GM21381 (cell line): Measurements from ENCODE around the gene CDKN2B-AS1.
A peak's percentile ranks its signal among the peaks of the same experiment; 100 is the strongest.
"Not testable (repeated sequence)": the region's sequence is repeated elsewhere in the genome, so short reads cannot be mapped to it uniquely, and the experiment has no call there.

Experiments used
- ATAC-seq: cut with Tn5 transposase; IDR thresholded peaks from one replicate; pipeline ENCODE4 v1.9.1; 2021; ENCODE audit warnings: mild to moderate bottlenecking, moderate library complexity; ENCODE audit not compliant: unreplicated experiment

CDKN2B-AS1 gene

GRCh38 chr9:22041344-22041743, 46.8 kb downstream of the CDKN2B-AS1 start:
- ATAC-seq: no peak

GRCh38 chr9:22041775-22042174, 47.2 kb downstream of the CDKN2B-AS1 start:
- ATAC-seq: no peak

- ATAC-seq: no peak
These were observed 49.3 kb downstream of the CDKN2B-AS1 start for GRCh38 chr9:22043928-22044327.

GRCh38 chr9:22044583-22044982, 50.0 kb downstream of the CDKN2B-AS1 start:
- no peak for ATAC-seq

GRCh38 chr9:22045423-22045822, 50.8 kb downstream of the CDKN2B-AS1 start:
- no peak for ATAC-seq

- no peak for ATAC-seq
These were observed 51.8 kb downstream of the CDKN2B-AS1 start for GRCh38 chr9:22046243-22046885.

GRCh38 chr9:22047596-22047995, 53.0 kb downstream of the CDKN2B-AS1 start:
- ATAC-seq: no peak

GRCh38 chr9:22049411-22049810, 54.8 kb downstream of the CDKN2B-AS1 start:
- no peak for ATAC-seq

GRCh38 chr9:22050924-22051323, 56.3 kb downstream of the CDKN2B-AS1 start:
- peak; percentile 74 for ATAC-seq

GRCh38 chr9:22052376-22052945, 57.9 kb downstream of the CDKN2B-AS1 start:
- ATAC-seq: no peak

- no peak for ATAC-seq
These were observed 58.6 kb downstream of the CDKN2B-AS1 start for GRCh38 chr9:22053178-22053577.

GRCh38 chr9:22054076-22054475, 59.5 kb downstream of the CDKN2B-AS1 start:
- no peak for ATAC-seq

- no peak for ATAC-seq
These were observed 59.9 kb downstream of the CDKN2B-AS1 start for GRCh38 chr9:22054529-22054928.

- ATAC-seq: no peak
These were observed 60.5 kb downstream of the CDKN2B-AS1 start for GRCh38 chr9:22055090-22055489.

GRCh38 chr9:22056402-22056801, 61.8 kb downstream of the CDKN2B-AS1 start:
- no peak for ATAC-seq

- not testable (repeated sequence) for ATAC-seq
These were observed 63.4 kb downstream of the CDKN2B-AS1 start for GRCh38 chr9:22057972-22058371.

- no peak for ATAC-seq
These were observed 66.3 kb downstream of the CDKN2B-AS1 start for GRCh38 chr9:22060831-22061383.

- no peak for ATAC-seq
These were observed 70.4 kb downstream of the CDKN2B-AS1 start for GRCh38 chr9:22064957-22065356.

GRCh38 chr9:22065431-22066200, 71.0 kb downstream of the CDKN2B-AS1 start:
- no peak for ATAC-seq

GRCh38 chr9:22067196-22067595, 72.6 kb downstream of the CDKN2B-AS1 start:
- ATAC-seq: no peak

GRCh38 chr9:22068369-22068768, 73.8 kb downstream of the CDKN2B-AS1 start:
- no peak for ATAC-seq

- no peak for ATAC-seq
These were observed 78.8 kb downstream of the CDKN2B-AS1 start for GRCh38 chr9:22073349-22073748.
